Measurements from ENCODE around the gene HMG20A. TPM values are rescaled to one million over a fixed set of nuclear protein-coding genes. Genes with fewer than 3 reads are reported as not detected.

Gene HMG20A
- 22.3 and 26.4 TPM in 2 replicates for total RNA-seq

DNA sequence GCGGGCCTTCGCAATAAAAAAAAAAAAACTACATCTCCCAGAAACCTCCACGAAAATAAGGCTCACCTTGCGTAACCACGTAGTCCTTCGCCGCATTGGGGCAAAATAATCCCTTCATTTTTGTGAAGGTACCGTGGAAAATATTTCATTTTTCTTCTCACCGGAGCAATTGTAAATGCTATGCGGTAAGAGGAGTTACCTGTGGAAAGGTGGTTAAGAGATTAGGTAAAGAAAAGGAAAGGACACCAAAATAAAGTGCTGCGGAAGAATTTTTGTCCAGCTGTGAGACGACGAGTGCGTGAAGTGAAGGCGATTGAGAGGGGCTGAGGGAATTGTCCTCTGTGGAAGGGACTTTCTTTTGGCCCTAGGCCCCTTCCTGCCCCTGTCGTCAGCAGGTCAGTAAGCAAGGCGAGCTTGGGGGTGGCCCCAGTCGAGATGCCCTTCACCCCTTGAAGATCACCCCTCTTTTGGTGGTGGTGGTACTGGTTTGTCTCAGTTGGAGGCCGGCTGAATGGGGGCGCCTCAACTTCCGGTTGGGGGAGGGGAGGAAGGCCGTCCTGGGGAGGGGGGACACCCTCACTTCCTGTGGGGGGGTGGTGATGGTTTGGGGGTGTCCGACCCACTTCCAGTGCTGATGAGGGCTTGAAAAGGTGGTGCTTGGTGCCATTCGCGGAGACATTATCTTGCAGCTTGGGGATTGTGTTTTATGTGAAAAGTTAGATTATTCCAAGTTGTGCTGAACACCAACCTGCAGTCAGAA lies at the start of gene HMG20A:
Gene HMG20A, plus strand, starts transcription at position 279 of the 760 bp plus-strand sequence. CDS start 37,520 bp downstream, outside the sequence.
- Histone ChIP-seq H3K36me3 (ENCODE audit: control insufficient read depth, insufficient read depth, low read length) (no peaks in the 10 kb centered on the region), H3K27me3 (ENCODE audit: control insufficient read depth, insufficient read depth, low read length) (no peaks in the 10 kb centered on the region), H3K4me3 (ENCODE audit: low read depth, low read length) (peak within 1 kb of the TSS; percentile 96)
- no peak for DNase-seq (ENCODE audit: low read depth)
- TF ChIP-seq, protein P1, sequence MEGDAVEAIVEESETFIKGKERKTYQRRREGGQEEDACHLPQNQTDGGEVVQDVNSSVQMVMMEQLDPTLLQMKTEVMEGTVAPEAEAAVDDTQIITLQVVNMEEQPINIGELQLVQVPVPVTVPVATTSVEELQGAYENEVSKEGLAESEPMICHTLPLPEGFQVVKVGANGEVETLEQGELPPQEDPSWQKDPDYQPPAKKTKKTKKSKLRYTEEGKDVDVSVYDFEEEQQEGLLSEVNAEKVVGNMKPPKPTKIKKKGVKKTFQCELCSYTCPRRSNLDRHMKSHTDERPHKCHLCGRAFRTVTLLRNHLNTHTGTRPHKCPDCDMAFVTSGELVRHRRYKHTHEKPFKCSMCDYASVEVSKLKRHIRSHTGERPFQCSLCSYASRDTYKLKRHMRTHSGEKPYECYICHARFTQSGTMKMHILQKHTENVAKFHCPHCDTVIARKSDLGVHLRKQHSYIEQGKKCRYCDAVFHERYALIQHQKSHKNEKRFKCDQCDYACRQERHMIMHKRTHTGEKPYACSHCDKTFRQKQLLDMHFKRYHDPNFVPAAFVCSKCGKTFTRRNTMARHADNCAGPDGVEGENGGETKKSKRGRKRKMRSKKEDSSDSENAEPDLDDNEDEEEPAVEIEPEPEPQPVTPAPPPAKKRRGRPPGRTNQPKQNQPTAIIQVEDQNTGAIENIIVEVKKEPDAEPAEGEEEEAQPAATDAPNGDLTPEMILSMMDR (IDR thresholded peaks at IDR 0.05; ENCODE audit: insufficient read depth, low read length, poor library complexity, severe bottlenecking), result no peak

DNA sequence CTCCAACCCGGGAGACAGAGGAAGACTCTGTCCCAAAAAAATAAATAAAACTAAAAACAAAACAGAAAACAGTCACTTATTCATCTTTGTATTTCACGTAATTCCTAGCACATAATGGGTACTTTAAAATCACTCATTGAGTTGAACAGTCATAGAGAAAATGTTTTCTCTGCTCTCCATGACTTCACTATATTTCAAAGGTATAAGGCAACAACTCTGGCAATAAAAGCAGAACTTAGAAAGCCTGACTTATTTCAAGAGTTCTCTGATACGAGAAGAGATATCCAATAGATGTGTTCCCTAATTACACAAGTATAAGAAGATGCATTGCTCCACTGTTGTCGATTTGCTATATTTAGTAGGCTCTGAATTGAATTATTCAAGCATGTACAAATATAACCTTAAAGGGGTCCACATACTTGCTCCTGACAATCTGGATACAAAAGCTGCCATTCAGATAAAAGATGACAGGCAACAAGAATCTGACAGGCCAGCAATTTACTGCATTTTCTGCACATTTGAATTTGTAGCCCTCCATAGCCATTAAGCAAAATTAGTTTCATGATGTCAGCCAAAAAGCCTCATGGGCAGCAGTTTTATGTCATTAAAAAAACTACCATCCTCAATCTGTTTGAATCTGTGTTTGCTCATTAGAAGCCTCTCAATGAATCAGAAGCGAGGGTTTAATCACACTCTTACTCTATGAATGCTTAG lies 48.7 kb upstream of the HMG20A start:
- no peak for DNase-seq (ENCODE audit: low read depth)
- TF ChIP-seq, protein P1 (IDR thresholded peaks at IDR 0.05; ENCODE audit: insufficient read depth, low read length, poor library complexity, severe bottlenecking), result no peak
- H3K27me3 ChIP-seq (ENCODE audit: control insufficient read depth, insufficient read depth, low read length), result no peaks in the 10 kb centered on the region
- no peak overlapping the region for H3K4me3 ChIP-seq (ENCODE audit: low read depth, low read length)
- no peaks in the 10 kb centered on the region for H3K36me3 ChIP-seq (ENCODE audit: control insufficient read depth, insufficient read depth, low read length)

DNA sequence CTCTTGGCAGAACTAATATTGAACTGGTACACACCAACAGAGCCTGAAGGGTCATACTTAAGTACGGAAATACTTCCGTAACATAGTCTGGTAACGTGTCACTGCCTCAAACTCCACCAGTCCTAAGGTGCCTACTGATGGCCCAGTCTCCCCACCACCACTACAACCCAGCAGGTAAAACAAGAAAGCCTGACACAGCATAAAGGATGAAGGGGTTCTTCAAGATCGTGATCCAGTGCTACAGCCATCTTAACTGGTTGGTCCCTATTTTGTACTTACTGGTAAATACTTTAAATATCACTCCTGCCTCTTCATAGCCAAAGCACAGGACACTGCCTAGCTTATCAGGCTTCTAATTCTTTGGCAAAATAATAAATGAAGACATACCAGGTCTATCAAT lies 47.2 kb upstream of the HMG20A start:
- H3K36me3 ChIP-seq (ENCODE audit: control insufficient read depth, insufficient read depth, low read length), result no peaks in the 10 kb centered on the region
- no peaks in the 10 kb centered on the region for H3K27me3 ChIP-seq (ENCODE audit: control insufficient read depth, insufficient read depth, low read length)
- TF ChIP-seq, protein P1 (IDR thresholded peaks at IDR 0.05; ENCODE audit: insufficient read depth, low read length, poor library complexity, severe bottlenecking), result no peak
- H3K4me3 ChIP-seq (ENCODE audit: low read depth, low read length), result no peak overlapping the region
- DNase-seq (ENCODE audit: low read depth), result no peak

DNA sequence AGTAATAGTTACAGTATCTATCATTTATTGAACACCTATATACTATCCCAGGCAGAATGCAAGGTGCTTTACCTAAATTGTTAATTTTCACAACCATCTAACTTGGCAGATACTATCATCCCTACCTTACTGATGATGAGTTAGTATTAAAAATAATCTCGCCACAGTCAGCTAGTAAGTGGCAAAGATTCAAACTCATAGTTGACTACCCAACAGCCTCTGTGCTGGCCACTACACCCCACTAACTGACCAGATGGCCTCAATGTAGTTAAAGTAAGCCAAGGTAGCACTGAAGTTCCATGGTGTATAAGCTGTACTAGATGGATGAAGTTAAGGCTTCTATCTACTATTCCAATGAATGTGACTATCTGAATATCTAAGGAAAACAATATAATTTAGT lies 45.6 kb upstream of the HMG20A start:
- TF ChIP-seq, protein P1 (IDR thresholded peaks at IDR 0.05; ENCODE audit: insufficient read depth, low read length, poor library complexity, severe bottlenecking), result no peak
- H3K4me3 ChIP-seq (ENCODE audit: low read depth, low read length), result no peak overlapping the region
- no peak for DNase-seq (ENCODE audit: low read depth)

DNA sequence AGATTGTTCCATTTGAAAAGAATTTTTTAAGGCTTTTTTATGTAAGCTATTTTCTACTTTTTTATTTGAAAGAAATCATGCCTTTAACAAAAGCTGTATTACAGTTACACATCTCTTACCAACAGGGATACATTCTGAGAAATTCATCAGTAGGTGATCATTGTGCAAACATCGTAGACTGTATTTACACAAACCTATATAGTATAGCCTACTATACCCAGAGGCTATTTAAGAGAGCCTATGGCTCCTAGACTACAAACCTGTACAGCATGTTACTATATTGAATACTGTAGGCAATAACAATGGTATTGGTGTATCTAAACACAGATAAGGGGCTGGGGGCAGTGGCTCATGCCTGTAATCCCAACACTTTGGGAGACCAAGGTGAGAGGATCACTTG lies 43.9 kb upstream of the HMG20A start:
- Histone ChIP-seq H3K4me3 (ENCODE audit: low read depth, low read length) (no peak overlapping the region), H3K36me3 (ENCODE audit: control insufficient read depth, insufficient read depth, low read length) (no peaks in the 10 kb centered on the region), H3K27me3 (ENCODE audit: control insufficient read depth, insufficient read depth, low read length) (no peaks in the 10 kb centered on the region)
- DNase-seq (ENCODE audit: low read depth), result no peak
- TF ChIP-seq, protein P1 (IDR thresholded peaks at IDR 0.05; ENCODE audit: insufficient read depth, low read length, poor library complexity, severe bottlenecking), result no peak

More for the DNA sequence above, 45.6 kb upstream of the HMG20A start:
- Histone ChIP-seq H3K27me3 (ENCODE audit: control insufficient read depth, insufficient read depth, low read length) (no peaks in the 10 kb centered on the region), H3K36me3 (ENCODE audit: control insufficient read depth, insufficient read depth, low read length) (no peaks in the 10 kb centered on the region)

All from kidney epithelial cell (primary cell).